H9 (cell line): ENCODE data around the gene REEP3. TPM values are rescaled to one million over a fixed set of nuclear protein-coding genes. Genes with fewer than 3 reads are reported as not detected.

Experiments
- DNase-seq: peaks from one replicate; pipeline ENCODE4 v3.0.0-alpha.2; 2017
- H2AFZ ChIP-seq: one replicate; pipeline ENCODE4 v1.6.1; 2013; ENCODE audit warnings: mild to moderate bottlenecking, low read length, control low read depth, moderate library complexity
- H2AK5ac ChIP-seq: 2 replicates; pipeline ENCODE4 v1.6.1; 2013; ENCODE audit warnings: low read length, control low read depth, mixed read lengths; ENCODE audit not compliant: insufficient read length
- H2BK120ac ChIP-seq: one replicate; pipeline ENCODE4 v1.6.1; 2013; ENCODE audit warnings: low read depth, mild to moderate bottlenecking, low read length, control low read depth, inconsistent platforms; ENCODE audit not compliant: poor library complexity, severe bottlenecking
- H2BK12ac ChIP-seq: 2 replicates; pipeline ENCODE4 v1.6.1; 2013; ENCODE audit warnings: low read length, control low read depth, mixed read lengths, low read depth; ENCODE audit not compliant: insufficient read length
- H2BK15ac ChIP-seq: 2 replicates; pipeline ENCODE4 v1.6.1; 2013; ENCODE audit warnings: low read depth, low read length, control low read depth
- H2BK20ac ChIP-seq: one replicate; pipeline ENCODE4 v1.6.1; 2013; ENCODE audit warnings: low read depth, mild to moderate bottlenecking, low read length, control low read depth, inconsistent platforms; ENCODE audit not compliant: poor library complexity, severe bottlenecking
- H2BK5ac ChIP-seq: 2 replicates; pipeline ENCODE4 v1.6.1; 2013; ENCODE audit warnings: low read length, control low read depth, mixed read lengths; ENCODE audit not compliant: insufficient read length
- H3K14ac ChIP-seq: 2 replicates; pipeline ENCODE4 v1.6.1; 2013; ENCODE audit warnings: low read length, control low read depth; ENCODE audit not compliant: insufficient read depth
- H3K18ac ChIP-seq: 2 replicates; pipeline ENCODE4 v1.6.1; 2013; ENCODE audit warnings: low read depth, mild to moderate bottlenecking, mixed read lengths, low read length, control low read depth; ENCODE audit not compliant: insufficient read length
- H3K23ac ChIP-seq: 2 replicates; pipeline ENCODE4 v1.6.1; 2013; ENCODE audit warnings: low read length, control low read depth, mixed read lengths, low read depth; ENCODE audit not compliant: insufficient read length
- H3K23me2 ChIP-seq: 2 replicates; pipeline ENCODE4 v1.6.1; 2013; ENCODE audit warnings: low read depth, mild to moderate bottlenecking, mixed read lengths, low read length, control low read depth; ENCODE audit not compliant: insufficient read length, poor library complexity, severe bottlenecking
- H3K27ac ChIP-seq: 2 replicates; pipeline ENCODE4 v1.5.1; 2013; ENCODE audit warnings: low read length, control low read depth, mixed read lengths, low read depth; ENCODE audit not compliant: insufficient read length
- H3K27me3 ChIP-seq: 2 replicates; pipeline ENCODE4 v1.6.1; 2013; ENCODE audit warnings: low read length, control low read depth, inconsistent platforms; ENCODE audit not compliant: insufficient read depth
- H3K4ac ChIP-seq: 2 replicates; pipeline ENCODE4 v1.6.1; 2013; ENCODE audit warnings: low read depth, mild to moderate bottlenecking, control low read depth, inconsistent platforms, low read length, moderate library complexity
- H3K4me1 ChIP-seq: 2 replicates; pipeline ENCODE4 v1.6.1; 2013; ENCODE audit warnings: low read length, control low read depth, inconsistent platforms; ENCODE audit not compliant: insufficient read depth
- H3K4me2 ChIP-seq: 2 replicates; pipeline ENCODE4 v1.6.1; 2013; ENCODE audit warnings: low read length, control low read depth, mixed read lengths; ENCODE audit not compliant: insufficient read length, insufficient read depth
- H3K56ac ChIP-seq: 2 replicates; pipeline ENCODE4 v1.6.1; 2013; ENCODE audit warnings: low read depth, mild to moderate bottlenecking, mixed read lengths, low read length, control low read depth; ENCODE audit not compliant: insufficient read length
- H3K79me1 ChIP-seq: 2 replicates; pipeline ENCODE4 v1.6.1; 2013; ENCODE audit warnings: low read depth, mild to moderate bottlenecking, moderate library complexity, low read length, control low read depth, inconsistent platforms; ENCODE audit not compliant: insufficient read depth, poor library complexity, severe bottlenecking
- H3K79me2 ChIP-seq: 2 replicates; pipeline ENCODE4 v1.6.1; 2013; ENCODE audit warnings: low read length, control low read depth, inconsistent platforms; ENCODE audit not compliant: insufficient read depth
- H3K9ac ChIP-seq: 2 replicates; pipeline ENCODE4 v1.6.1; 2013; ENCODE audit warnings: low read length, control low read depth, mixed read lengths; ENCODE audit not compliant: insufficient read length; ENCODE audit errors: extremely low read depth
- H3K9me3 ChIP-seq: one replicate; pipeline ENCODE4 v1.6.1; 2013; ENCODE audit warnings: low read depth, low read length, inconsistent platforms; ENCODE audit not compliant: control insufficient read depth
- H3T11ph ChIP-seq: one replicate; pipeline ENCODE4 v1.6.1; 2013; ENCODE audit warnings: mild to moderate bottlenecking, low read length, control low read depth, inconsistent platforms
- H4K20me1 ChIP-seq: one replicate; pipeline ENCODE4 v1.6.1; 2013; ENCODE audit not compliant: control insufficient read depth, insufficient read length, insufficient read depth
- H4K5ac ChIP-seq: 2 replicates; pipeline ENCODE4 v1.6.1; 2013; ENCODE audit warnings: low read depth, mild to moderate bottlenecking, mixed read lengths, low read length, control low read depth; ENCODE audit not compliant: insufficient read length
- H4K8ac ChIP-seq: replicated peaks from 2 replicates; pipeline ENCODE4 v1.6.1; 2013; ENCODE audit warnings: low read length, control low read depth, mixed read lengths, low read depth; ENCODE audit not compliant: insufficient read length
- H4K91ac ChIP-seq: 2 replicates; pipeline ENCODE4 v1.6.1; 2013; ENCODE audit warnings: low read depth, mild to moderate bottlenecking, moderate library complexity, mixed read lengths, low read length, control low read depth; ENCODE audit not compliant: insufficient read length
- H3K27ac Mint-ChIP-seq, 3 experiments: 2 replicates in 2 of 3; 3 replicates in 1 of 3; pipeline ENCODE4 v1.8.0; 2020 to 2021; ENCODE audit warnings: mixed read lengths in 3 of 3, mild to moderate bottlenecking in 1 of 3, moderate library complexity in 1 of 3
- H3K27me3 Mint-ChIP-seq: 2 replicates; pipeline ENCODE4 v1.8.0; 2021; ENCODE audit warnings: low read depth, mild to moderate bottlenecking, moderate library complexity, mixed read lengths
- H3K36me3 Mint-ChIP-seq, 3 experiments: 2 replicates in 2 of 3; 3 replicates in 1 of 3; pipeline ENCODE4 v1.8.0; 2020 to 2021; ENCODE audit warnings: low read depth in 3 of 3, mixed read lengths in 3 of 3; ENCODE audit not compliant: insufficient read depth in 1 of 3
- H3K4me1 Mint-ChIP-seq, 2 experiments: 2 replicates each; pipeline ENCODE4 v1.8.0; 2020; ENCODE audit warnings: mixed read lengths in 2 of 2
- H3K4me3 Mint-ChIP-seq, 2 experiments: 2 replicates in 1 of 2; 3 replicates in 1 of 2; pipeline ENCODE4 v1.8.0; 2020 to 2021; ENCODE audit warnings: mild to moderate bottlenecking in 2 of 2, mixed read lengths in 2 of 2, moderate library complexity in 1 of 2
- H3K9me3 Mint-ChIP-seq, 2 experiments: 2 replicates in 1 of 2; 3 replicates in 1 of 2; pipeline ENCODE4 v1.8.0; 2020; ENCODE audit warnings: mild to moderate bottlenecking in 2 of 2, mixed read lengths in 2 of 2, moderate library complexity in 1 of 2
- WGBS: extraction: QIAGEN DNeasy Blood & Tissue Kit; methylation state at CpG from one replicate; pipeline ENCODE4 v1.1.7; 2013; ENCODE audit warnings: missing lambda C conversion rate, low lambda C conversion rate, mixed read lengths; ENCODE audit not compliant: insufficient read length; ENCODE audit errors: extremely low coverage; 5-methylcytosine and 5-hydroxymethylcytosine counted together
- total RNA-seq: library from RNA; stranded (reverse); gene quantifications from 2 replicates; pipeline ENCODE4 v1.2.1, GENCODE V29; 2021
- TF ChIP-seq, protein P1 (sequence below): fragments of 200-600 bp; sonication (generic); conservative IDR thresholded peaks from 3 replicates; pipeline ENCODE4 v1.8.0; 2021; ENCODE audit warnings: antibody characterized with exemption, mild to moderate bottlenecking

REEP3 gene
- total RNA-seq, 1 experiment from 2014 or later: 21.4 TPM

DNA sequence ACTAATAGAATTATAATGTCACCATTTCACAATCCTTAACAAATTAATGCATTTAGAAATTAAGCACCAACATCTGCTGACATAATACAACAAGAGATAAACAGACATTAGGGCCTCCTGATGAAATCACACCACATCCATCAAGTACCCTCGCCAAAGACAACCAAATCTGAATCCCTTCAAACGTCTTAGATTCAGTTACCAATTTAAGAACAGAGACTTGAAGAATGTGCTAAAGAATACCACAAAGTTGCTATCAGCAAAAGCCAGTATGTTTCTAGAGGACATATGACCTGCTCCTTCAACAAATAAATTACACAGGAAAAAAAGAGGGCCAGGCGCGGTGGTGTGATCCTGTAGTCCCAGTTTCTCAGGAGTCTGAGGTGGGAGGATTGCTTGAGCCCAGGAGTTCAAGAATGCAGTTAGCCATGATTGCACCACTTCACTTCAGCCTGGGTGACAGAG lies 144.5 kb downstream of the REEP3 start:
- H2AK5ac ChIP-seq: no peak overlapping the region
- H4K91ac ChIP-seq: no peak overlapping the region
- Mint-ChIP-seq H3K4me1 (peaks cover 22 to 23% of the 10 kb centered on the region in 2 experiments), H3K27ac (peak overlapping the region in 1 of 3 experiments; percentile 80; a peak in 1 of 7 replicates), H3K9me3 (no peaks in the 10 kb centered on the region), H3K36me3 (peaks cover 0 to 2% (median 0%) of the 10 kb centered on the region in 3 experiments; a peak in 1 of 7 replicates), H3K4me3 (no peak overlapping the region), H3K27me3 (no peaks in the 10 kb centered on the region)
- H4K8ac ChIP-seq: no peak overlapping the region
- no peak overlapping the region for H3K27ac ChIP-seq
- no peak overlapping the region for H3T11ph ChIP-seq
- no peaks in the 10 kb centered on the region for H4K20me1 ChIP-seq
- H3K18ac ChIP-seq: no peak overlapping the region
- H2BK20ac ChIP-seq: no peak overlapping the region
- H2BK5ac ChIP-seq: no peak overlapping the region
- no peak overlapping the region for H2BK120ac ChIP-seq
- H3K14ac ChIP-seq: no peak overlapping the region
- no peaks in the 10 kb centered on the region for H3K79me2 ChIP-seq
- no peak overlapping the region for H3K56ac ChIP-seq
- WGBS: no CpG with 5 or more reads among the region's 4 CpGs
- H2BK12ac ChIP-seq: no peak overlapping the region
- no peak overlapping the region for H3K23ac ChIP-seq
- H3K4me1 ChIP-seq: peaks cover 4% of the 10 kb centered on the region
- H2BK15ac ChIP-seq: no peak overlapping the region
- no peaks in the 10 kb centered on the region for H3K9me3 ChIP-seq
- no peak overlapping the region for H2AFZ ChIP-seq
- H3K4me2 ChIP-seq: no peak overlapping the region
- H3K27me3 ChIP-seq: no peaks in the 10 kb centered on the region
- no peak overlapping the region for H3K4ac ChIP-seq
- no peak overlapping the region for H4K5ac ChIP-seq
- H3K79me1 ChIP-seq: no peaks in the 10 kb centered on the region
- no peak for DNase-seq
- no peak overlapping the region for H3K9ac ChIP-seq
- TF ChIP-seq, protein P1, sequence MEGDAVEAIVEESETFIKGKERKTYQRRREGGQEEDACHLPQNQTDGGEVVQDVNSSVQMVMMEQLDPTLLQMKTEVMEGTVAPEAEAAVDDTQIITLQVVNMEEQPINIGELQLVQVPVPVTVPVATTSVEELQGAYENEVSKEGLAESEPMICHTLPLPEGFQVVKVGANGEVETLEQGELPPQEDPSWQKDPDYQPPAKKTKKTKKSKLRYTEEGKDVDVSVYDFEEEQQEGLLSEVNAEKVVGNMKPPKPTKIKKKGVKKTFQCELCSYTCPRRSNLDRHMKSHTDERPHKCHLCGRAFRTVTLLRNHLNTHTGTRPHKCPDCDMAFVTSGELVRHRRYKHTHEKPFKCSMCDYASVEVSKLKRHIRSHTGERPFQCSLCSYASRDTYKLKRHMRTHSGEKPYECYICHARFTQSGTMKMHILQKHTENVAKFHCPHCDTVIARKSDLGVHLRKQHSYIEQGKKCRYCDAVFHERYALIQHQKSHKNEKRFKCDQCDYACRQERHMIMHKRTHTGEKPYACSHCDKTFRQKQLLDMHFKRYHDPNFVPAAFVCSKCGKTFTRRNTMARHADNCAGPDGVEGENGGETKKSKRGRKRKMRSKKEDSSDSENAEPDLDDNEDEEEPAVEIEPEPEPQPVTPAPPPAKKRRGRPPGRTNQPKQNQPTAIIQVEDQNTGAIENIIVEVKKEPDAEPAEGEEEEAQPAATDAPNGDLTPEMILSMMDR: no peak
- H3K23me2 ChIP-seq: no peaks in the 10 kb centered on the region
